ENCODE results near the gene SLC41A3.
"Not testable (repeated sequence)": the region's sequence is repeated elsewhere in the genome, so short reads cannot be mapped to it uniquely, and the experiment has no call there.

SLC41A3 gene

DNA sequence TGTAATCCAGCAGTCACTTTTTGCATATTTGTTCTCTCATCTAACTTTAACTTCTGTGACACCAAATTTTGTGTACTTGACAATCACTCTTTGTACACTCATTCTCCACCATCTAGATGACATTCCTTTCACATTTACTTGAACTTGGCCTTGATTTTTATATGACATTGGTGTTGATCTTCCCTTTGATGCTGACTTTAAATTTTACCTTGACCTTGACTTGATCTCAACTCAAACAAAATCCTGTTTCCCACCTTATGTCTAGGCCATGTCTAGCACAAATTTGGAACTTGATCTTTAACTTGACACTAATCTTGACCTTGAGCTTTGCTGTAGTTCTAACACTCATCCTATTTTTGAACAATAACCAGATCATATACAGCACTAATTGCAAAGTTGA lies 81.7 kb downstream of the SLC41A3 start:
- no peak for TF ChIP-seq CTCF (IDR thresholded peaks at IDR 0.05; ENCODE audit: insufficient read depth, missing control alignments)
- FAIRE-seq: no peak
- DNase-seq (ENCODE audit: insufficient read length, low spot score): no peak

DNA sequence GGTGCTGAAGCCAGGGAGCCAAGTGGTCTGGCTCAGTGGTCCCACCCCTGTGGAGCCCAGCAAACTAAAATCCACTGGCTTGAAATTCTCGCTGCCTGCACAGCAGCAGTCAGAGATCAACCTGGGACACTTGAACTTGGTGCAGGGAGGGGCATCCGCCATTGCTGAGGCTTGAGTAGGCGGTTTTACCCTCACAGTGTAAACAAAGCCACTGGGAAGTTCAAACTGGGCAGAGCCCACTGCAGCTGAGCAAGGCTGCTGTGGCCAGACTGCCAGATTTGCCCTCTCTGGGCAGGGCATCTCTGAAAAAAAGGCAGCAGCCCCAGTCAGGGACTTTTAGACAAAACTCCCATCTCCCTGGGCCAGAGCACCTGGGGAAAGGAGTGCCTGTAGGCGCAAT lies 87.2 kb downstream of the SLC41A3 start:
- DNase-seq (ENCODE audit: insufficient read length, low spot score); FAIRE-seq: not testable (repeated sequence)

DNA sequence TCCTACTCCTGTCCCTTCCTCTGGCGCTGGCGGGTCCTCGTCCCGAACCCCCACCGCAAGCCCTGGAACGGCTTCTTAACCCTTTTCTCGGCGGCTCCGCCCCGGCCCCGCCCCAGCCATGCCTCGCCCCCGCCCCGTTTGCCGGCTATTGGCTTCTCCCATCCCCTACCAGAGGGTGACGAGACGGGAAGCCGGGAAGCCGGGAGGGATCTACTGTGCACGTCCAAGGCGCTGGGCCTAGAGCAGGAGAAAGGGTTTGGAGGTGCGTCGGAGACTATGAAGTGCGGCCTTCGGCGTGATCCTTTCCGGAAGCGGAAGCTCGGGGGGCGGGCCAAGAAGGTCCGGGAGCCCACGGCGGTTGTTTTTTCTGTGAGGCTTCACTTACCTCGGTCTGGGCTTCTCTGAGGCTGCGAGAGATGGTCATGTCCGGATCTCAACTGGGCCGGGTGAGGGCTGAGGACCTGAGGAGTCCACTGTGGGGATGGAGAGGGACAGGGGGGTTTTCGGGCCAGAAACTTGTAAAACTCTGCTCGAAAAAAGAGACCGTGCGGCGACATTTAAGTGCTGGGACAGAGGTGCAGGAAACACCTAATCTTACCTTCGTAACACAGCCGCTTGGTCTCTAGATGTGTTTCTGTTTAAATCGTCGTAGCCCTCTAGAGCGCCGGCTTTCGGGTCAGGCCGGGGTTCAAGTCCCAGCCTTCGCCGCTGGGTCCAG lies 93.5 kb downstream of the SLC41A3 start:
- DNase-seq (ENCODE audit: insufficient read length, low spot score) (peak; percentile 65), FAIRE-seq (no peak)
- TF ChIP-seq CTCF (IDR thresholded peaks at IDR 0.05; ENCODE audit: insufficient read depth, missing control alignments): no peak

GRCh38 chr3:125984951-125985350 lies 99.0 kb downstream of the SLC41A3 start:
- FAIRE-seq; DNase-seq (ENCODE audit: insufficient read length, low spot score): not testable (repeated sequence)

DNA sequence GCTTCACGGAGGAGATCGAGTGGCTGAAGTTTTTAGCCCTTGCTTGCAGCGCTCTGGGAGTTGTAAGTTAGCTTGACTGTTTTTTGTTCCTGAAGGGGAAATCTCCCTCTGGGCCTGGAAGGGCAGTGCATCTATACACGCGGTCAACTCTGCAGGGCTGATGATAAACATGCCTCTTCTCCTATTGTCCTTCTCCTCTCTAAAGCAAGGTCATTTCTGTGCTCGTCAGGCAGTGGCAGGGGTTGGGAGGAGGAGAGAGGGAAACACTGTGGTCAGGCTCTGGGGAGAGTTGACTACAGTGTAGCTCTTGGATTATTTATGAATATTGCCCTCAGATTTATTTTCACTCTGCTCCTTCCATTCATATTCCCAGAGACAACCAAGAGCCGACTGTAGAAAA lies 106.8 kb downstream of the SLC41A3 start:
- not testable (repeated sequence) for FAIRE-seq; DNase-seq (ENCODE audit: insufficient read length, low spot score)

GRCh38 chr3:125976003-125976390 lies 107.9 kb downstream of the SLC41A3 start:
- FAIRE-seq; DNase-seq (ENCODE audit: insufficient read length, low spot score): not testable (repeated sequence)

DNA sequence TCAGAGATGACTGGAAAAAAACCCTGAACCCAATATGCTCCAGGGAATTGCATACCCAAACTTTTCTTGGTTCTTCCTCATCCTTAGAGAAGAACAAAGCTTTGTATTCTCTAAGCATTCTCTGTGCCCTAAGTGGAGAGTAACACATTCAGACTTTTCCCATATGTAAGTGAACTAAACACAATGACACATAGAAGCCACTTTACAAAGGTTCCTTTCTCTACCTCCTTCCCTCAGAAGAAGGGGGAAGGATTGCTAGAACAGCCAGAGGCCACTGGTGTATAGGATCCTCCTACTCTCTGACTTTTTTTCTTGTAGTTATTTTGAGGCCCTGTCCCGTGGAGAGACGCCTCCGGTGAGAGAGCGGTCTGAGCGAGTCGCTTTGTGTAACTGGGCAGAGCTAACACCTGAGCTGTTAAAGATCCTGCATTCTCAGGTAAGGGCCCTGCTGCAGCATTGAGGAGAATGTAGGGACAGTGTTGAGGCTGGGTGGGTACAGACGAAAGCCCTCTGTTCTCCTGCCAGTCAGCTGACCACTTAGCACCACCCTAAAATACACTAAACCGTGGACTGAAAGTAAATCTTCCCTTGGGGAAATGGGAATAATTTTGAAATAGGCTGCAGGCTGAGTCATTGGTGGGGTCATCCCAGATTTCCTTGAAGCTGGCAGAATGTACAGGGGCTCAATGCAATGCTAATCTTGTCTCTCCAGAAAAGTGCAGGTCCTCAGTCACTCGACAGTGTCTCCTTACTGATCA lies 108.5 kb downstream of the SLC41A3 start:
- not testable (repeated sequence) for DNase-seq (ENCODE audit: insufficient read length, low spot score); FAIRE-seq

- FAIRE-seq; DNase-seq (ENCODE audit: insufficient read length, low spot score): not testable (repeated sequence)
- TF ChIP-seq CTCF (IDR thresholded peaks at IDR 0.05; ENCODE audit: insufficient read depth, missing control alignments): peak; percentile 57
Observed at GRCh38 chr3:125971997-125972944, 111.7 kb downstream of the SLC41A3 start.

DNA sequence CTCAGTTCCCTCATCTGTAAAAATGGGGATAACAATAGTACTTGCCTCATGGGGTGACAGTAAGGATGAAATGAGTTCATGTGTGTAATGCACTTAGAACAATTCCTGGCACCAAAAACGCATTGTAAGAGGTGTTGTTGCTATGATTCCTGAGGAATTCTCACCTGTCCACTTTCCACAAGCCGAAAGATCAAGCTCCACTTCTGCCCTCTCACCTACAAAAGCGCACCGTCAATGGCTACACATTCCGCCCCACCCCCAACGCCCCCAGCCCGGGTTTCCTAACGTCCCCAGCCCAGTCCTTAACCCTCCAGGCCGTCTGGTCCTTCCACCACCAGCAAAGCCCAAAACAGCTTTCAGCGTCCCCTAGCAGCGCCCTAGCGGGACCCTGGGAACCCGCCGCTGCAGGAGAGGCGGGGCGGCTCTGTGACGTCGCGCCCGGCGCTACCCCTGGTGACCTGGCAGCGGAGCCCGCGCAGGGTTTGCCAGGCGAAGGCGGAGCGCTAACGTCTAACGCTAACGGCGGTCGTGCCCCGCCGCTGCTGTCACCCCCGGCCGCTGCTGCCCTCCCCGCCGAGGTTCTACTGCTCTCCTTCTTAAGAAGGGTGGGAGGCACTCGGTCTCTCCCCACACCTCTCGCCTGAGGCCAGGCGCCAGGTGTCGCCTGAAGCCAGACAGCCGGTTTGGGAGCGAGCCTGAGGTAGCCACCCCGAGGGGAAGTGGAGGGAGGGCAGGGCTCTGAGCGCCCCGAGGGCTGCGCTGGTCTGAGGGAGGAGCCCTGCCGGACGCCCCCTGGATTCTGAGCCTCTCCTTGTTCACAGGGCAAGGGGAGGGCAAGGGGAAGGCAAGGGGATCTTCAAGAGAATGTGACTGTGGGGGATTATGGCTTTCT lies 115.0 kb downstream of the SLC41A3 start, which contains the start of gene ROPN1B:
Gene ROPN1B, plus strand, starts transcription at position 478 of the 892 bp plus-strand sequence. CDS start 2,877 bp downstream, outside the sequence.
- peak; percentile 35 for FAIRE-seq
- DNase-seq (ENCODE audit: insufficient read length, low spot score): not testable (repeated sequence)

- DNase-seq (ENCODE audit: insufficient read length, low spot score): not testable (repeated sequence)
- FAIRE-seq: peak; percentile 85
Observed at GRCh38 chr3:125968121-125968520, 115.8 kb downstream of the SLC41A3 start.

Measured in D721Med (cell line).